Activated CD8-positive, alpha-beta memory T cell treated with anti-CD3 and anti-CD28 coated beads, Interleukin-2, amount 50 U/mL, for 24 hours (primary cell): ENCODE measurements around the gene IFNLR1.
"Not testable (repeated sequence)": the region's sequence is repeated elsewhere in the genome, so short reads cannot be mapped to it uniquely, and the experiment has no call there.

Experiments
- DNase-seq: peaks from one replicate; pipeline ENCODE4 v3.0.0-alpha.2; 2020; ENCODE audit errors: extremely low read depth

The IFNLR1 gene

DNA sequence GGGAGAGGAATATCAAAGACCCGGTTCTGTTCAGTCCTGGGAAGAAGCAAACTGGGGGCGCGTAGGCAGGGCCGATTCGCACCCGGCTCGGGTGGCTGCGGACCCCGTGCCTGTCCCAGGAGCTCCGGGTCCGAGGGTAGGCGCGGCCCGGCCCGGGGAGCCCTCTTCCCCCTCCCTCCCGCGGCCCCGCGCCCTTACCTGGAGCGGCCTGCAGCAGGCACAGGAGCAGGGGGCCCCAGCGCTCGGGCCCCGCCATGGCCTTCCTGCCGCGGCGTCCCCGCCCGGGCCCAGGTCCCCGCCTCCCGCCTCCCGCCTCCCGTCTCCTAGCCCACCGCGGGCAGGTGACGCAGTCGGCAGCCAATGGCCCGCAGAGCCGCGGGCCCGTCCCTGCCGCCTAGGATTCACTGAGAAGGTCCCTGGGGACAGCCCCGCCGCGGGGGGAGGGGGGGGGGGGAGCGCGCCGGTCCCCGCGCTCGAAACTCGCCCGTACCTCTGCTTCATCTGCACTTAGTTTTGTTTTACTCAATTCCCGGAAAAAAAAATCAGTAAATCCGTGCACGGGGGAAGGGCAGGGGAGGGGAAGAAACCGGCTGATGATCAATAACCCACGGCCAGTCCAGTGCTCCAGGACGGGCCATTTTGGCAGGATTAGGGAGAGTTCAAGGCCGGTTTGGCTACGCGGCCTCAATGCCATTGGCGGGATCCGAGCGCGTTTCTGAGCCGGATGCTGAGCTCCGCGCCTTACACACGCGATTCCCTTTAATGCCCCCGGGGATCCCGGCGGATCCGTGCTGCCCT is at the start of gene IFNLR1:
TSS of gene IFNLR1 (minus strand) at position 297 of the 798 bp plus-strand sequence. CDS start at position 256, 41 bp downstream.
- peak; percentile 49 for DNase-seq

- DNase-seq = no peak
Observed at GRCh38 chr1:24235921-24236788, 49.1 kb upstream of the IFNLR1 start.

DNA sequence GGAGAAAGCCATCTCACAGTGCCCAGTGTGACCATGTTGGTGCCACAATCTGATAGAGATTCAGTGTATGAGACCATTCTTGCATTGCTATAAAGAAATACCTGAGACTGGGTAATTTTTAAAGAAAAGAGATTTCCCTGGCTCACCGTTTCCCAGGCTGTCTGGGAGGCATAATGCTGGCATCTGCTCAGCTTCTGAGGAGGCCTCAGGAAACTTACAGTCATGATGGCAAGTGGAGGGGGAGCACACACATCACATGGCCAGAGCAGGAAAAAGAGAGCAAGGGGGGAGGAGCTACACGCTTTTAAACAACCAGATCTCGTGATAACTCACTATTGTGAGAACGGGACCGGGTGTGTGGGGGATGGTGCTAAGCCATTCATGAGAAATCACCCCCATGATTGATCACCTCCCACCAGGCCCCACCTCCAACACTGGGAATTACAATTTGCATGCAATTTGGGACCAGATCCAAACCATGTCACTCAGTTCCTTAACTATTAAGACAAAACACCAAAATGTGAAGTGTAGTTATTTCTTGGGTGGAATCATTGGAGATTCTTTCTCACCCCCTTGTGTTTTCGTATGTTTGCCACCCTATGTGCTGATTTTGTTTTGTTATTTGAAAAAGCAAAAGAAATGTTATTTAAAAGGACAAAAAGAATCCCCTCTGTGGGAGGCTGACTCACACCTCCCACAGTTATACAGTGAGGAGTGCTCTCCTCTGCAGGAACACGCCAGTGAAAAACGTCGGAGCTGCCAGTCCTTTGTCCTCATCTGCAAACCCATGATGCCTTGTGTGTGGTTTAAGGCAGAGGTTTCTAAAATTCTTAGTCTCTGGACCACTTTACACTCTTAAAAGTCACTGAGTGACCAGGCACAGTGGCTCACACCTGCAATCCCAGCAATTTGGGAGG is 46.9 kb upstream of the IFNLR1 start:
- no peak for DNase-seq

DNA sequence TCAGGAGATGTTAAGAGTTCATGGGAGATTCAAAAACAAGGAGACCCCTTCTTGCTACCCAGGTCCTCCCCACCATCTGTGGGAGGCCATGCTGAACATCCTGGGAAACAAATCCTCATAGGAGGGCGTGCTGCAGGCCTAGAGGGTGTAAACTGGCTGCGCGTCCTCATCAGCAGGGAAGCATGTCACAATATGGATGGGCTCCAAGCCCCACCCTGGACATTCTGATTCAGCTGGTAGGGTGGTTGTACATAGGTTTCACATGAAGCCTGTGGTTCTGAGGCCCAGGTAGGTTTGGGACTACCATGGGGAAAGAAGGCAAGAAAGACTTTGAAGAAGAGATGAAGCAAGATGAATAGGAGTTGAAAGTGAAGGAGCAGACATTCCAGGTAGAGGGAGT is 44.6 kb upstream of the IFNLR1 start:
- DNase-seq = no peak

DNA sequence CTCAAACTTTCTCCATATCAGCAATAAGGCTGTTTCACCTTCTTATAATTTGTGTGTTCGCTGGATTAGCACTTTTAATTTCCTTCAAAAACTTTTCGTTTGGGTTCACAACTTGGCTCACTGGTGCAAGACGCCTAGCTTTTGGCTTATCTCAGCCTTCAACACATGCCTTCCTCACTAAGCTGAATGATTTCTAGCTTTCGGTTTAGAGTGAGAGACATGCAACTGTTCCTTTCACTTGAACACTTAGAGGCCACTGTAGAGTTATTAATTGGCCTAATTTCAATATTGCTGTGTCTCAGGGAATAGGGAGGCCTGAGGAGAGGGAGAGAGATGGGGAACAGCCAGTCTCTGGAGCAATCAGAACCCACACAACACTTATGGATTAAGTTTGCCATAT is 41.2 kb upstream of the IFNLR1 start:
- no peak for DNase-seq

DNA sequence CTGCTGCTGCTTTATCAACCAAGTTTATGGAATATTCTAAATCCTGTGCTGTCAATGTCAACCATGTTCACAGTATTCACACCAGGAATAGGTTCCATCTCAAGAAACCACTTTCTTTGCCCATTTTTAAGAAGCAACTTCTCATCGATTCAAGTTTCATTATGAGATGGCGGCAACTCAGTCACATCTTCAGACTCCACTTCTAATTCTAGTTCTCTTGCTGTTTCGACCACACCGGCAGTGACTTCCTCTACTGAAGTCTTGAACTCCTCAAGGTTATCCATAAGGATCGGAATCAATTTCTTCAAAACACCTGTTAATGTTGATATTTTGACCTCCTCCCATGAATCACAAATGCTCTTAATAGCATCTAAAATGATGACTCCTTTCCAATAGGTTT is 39.7 kb upstream of the IFNLR1 start:
- no peak for DNase-seq

DNA sequence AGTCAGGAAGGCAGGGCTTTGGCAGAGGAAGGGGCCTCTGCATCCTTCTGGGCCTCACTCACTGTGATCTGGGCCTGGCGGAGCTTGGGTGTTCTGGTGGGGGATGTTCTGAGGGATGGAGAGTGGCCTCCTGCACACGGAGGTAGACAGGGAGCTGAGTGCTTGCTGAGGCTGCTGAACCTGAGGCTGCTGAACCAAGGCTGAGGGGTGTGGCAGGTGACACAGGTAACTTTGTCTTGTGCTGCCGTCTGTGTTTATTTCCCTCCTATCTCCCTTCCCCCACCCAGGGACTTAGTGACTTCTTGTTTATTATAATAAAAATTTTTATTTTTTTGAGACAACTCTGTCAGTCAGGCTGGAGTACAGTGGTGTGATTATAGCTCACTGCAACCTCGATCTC is 37.7 kb upstream of the IFNLR1 start:
- no peak for DNase-seq

DNA sequence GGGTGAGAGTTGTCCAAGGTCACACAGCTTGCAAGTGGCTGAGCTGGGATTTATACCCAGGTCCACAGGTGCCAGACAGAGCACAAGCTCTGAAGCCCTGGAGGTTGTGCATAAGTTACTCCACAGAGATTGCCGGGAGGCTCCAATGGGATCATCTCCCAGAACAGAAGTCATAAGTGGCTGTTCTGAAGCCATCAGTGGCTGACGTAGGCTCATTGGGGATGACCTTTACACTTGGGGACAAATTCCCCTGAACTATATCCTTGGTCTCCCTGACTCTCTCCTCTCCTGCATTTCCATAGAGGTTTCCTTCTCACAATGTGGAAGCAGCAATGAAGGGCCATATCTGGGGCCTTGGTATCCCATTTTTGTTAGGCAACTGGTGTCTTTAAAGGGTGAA is 37.0 kb upstream of the IFNLR1 start:
- DNase-seq = no peak

GRCh38 chr1:24222793-24223192 is 35.7 kb upstream of the IFNLR1 start:
- DNase-seq = no peak

DNA sequence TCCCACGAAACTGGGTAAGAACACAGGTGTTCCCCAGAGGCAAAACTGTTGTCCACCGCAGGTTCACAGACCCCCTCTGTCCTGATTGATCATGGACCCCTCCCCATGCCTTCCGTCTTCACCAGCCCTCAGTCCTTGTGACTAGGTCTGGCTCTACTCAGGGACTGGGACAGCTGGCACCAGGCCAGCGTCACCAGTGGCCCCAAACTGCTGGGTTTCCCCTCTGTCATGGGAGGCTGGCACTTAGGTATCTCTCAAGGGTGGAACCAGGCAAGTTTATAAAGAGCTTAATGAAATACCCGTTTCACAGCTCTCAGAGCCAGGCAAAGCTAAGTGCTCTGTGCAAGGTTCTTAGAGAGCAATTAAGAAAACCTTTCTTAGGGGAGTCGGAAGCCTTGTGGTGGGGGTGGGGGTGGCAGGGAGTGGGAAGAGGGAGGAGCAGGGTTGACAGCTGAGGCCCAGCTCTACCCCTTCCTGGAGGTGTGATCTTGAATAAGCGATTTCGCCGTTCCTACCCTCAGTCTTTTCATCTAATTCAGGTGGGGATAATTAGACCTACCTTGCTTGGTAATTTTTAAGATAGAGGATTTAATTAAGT is 35.0 kb upstream of the IFNLR1 start:
- no peak for DNase-seq

- DNase-seq = no peak
Observed at GRCh38 chr1:24221246-24221645, 34.2 kb upstream of the IFNLR1 start.

DNA sequence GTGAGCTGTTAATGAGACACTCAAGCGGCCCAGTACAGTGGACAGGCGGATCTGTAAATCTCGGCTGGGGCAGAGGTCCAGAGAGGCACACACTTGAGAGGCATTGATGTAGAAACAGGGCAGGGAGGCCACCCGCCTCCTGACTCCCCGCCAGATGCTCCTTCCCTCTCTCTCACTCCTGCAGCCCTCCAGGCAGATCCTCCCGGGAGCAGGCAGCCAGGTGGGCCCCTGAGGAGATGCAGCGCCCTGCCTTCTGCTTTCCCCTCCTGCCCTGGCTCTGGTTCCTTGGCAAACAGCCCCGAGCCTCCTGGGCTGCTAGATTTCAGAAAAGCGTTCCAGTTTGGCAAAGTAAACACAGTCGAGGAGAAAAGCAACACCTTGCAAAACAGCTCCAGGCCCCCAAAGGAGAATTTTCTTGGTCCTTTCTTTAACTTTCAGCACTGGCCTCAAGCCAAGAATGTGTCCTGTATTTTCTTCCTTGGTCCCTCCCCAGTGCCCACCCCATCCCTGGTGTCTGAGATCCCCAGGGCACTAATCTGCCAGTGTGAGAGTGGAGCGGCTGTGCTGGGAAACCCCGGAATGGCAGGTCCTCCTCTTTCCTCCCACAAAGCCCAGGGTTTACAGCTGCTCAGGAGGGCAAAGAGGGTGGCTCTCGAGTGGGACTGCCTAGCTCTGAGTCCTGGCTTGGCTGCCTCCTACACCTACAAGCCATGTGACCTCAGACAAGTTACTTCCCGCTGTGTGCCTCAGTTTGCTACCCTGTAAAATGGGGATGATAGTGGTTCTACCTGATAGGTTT is 29.4 kb upstream of the IFNLR1 start:
- no peak for DNase-seq

GRCh38 chr1:24215226-24215814 is 28.2 kb upstream of the IFNLR1 start:
- no peak for DNase-seq

DNA sequence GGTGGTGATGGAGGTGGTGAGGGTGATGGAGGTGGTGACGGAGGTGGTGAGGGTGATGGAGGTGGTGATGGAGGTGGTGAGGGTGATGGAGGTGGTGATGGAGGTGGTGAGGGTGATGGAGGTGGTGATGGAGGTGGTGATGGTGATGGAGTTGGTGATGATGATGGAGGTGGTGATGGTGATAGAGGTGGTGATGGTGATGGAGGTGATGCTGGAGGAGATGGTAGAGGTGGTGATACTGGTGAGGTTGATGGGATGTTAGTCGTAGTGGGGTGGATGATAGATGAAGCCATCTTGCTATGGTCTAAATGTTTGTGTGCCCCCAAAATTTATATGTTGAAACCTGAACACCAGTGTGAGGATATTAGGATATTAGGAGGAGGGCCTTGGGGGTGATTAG is 25.3 kb upstream of the IFNLR1 start:
- DNase-seq = no peak

GRCh38 chr1:24210195-24210627 is 23.1 kb upstream of the IFNLR1 start:
- no peak for DNase-seq

- no peak for DNase-seq
Observed at GRCh38 chr1:24209097-24209496, 22.0 kb upstream of the IFNLR1 start.

- no peak for DNase-seq
Observed at GRCh38 chr1:24207709-24208108, 20.6 kb upstream of the IFNLR1 start.

- not testable (repeated sequence) for DNase-seq
Observed at GRCh38 chr1:24207395-24207687, 20.3 kb upstream of the IFNLR1 start.

DNA sequence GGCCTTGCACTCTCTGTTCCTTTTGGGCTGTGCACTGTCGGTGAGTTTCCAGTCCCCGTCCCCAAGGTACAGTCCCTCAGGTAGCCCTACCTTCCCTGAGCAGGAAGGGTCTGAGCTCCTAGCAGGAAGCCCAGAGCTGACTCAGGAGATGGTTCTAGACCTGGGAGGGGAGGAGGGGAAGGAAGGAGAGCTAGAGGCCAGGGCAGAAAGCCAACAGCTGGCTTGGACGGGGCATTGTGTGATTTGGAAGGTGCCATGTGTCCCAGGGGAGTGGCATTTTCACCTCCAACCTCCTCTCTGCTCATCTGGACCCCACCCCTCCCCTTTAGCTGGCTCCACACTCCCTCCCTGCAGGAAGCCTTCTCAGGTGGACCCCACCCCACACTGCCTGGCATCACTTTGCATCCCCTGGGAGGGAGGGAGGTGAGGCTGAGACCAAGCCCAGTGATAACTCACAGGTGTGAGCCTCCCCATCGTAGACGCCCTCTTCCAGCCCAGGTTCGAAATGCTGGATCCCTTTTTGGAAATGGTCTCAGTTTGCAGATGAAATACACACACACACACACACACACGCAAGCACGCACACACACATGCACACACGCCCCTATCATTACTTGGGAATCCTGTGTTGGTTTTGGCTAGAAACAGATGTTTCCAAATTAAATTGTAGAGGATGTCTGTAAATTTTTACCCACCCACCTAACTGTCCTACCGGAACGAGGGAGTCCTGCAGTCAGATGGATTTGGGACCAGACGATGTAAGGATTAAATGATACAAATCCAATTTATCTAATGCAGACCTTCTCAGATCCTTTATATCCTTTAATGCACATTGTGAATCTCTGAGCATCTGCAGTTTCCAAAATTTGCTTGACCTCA is 19.7 kb upstream of the IFNLR1 start:
- no peak for DNase-seq
